GF-D8 (cell line): ENCODE measurements around the gene RABEP1.
"Not testable (repeated sequence)": the region's sequence is repeated elsewhere in the genome, so short reads cannot be mapped to it uniquely, and the experiment has no call there.

Source experiments
- DNase-seq: peaks from one replicate; lab custom pipeline; 2025; lab: John Stamatoyannopoulos, UW

Gene RABEP1

GRCh38 chr17:5424909-5425308, 142.8 kb downstream of the RABEP1 start:
- no peak for DNase-seq

- no peak for DNase-seq
These were observed 143.7 kb downstream of the RABEP1 start for GRCh38 chr17:5425826-5426225.

- DNase-seq = no peak
These were observed 147.3 kb downstream of the RABEP1 start for GRCh38 chr17:5429191-5429887.

- no peak for DNase-seq
These were observed 148.4 kb downstream of the RABEP1 start for GRCh38 chr17:5430413-5430999.

- DNase-seq = not testable (repeated sequence)
These were observed 149.2 kb downstream of the RABEP1 start for GRCh38 chr17:5431234-5431633.

GRCh38 chr17:5431949-5432556, 150.0 kb downstream of the RABEP1 start:
- DNase-seq = no peak

GRCh38 chr17:5434984-5435383, 152.9 kb downstream of the RABEP1 start:
- DNase-seq = no peak
